SH-SY5Y (cell line): ENCODE data around the gene FGGY.

Source experiments
- GATA2 ChIP-seq: IDR thresholded peaks from 2 replicates; pipeline ENCODE4 v1.6.1; 2011; ENCODE audit warnings: mild to moderate bottlenecking, low read depth, low read length
- GATA3 ChIP-seq: IDR thresholded peaks from 2 replicates; pipeline ENCODE4 v1.6.1; 2011; ENCODE audit warnings: low read depth, mild to moderate bottlenecking, low read length, moderate library complexity

DNA sequence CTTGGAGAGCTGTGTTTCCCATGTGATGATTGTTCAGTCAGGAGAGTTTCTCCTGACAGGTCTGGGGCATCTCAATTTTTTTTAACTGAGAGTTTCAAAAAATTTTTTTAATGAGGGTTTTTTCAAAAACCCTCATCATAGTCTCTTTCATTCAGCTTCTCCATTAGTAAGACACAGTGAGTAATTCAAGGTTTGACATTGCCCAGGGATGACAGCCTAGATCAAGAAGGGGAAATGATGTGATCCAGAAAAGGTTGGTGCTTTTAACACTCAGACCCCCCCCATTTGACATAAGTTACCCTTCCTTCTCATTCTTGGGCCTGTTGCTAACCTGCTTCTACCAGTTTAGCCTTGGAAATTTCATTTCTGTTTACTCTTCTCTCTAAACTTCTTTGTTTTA is 328.5 kb downstream of the FGGY start:
- TF ChIP-seq GATA2 (no peak), GATA3 (no peak)
